Naive thymus-derived CD4-positive, alpha-beta T cell (primary cell): ENCODE measurements around the gene RNASEH2C. TPM values are rescaled to one million over a fixed set of nuclear protein-coding genes. Genes with fewer than 3 reads are reported as not detected.
A peak's percentile ranks its signal among the peaks of the same experiment; 100 is the strongest.
"Not testable (repeated sequence)": the region's sequence is repeated elsewhere in the genome, so short reads cannot be mapped to it uniquely, and the experiment has no call there.

ENCODE experiments used
- ATAC-seq: fragments of 150-1000 bp; cut with Tn5 transposase; 2 replicates; pipeline ENCODE4 v1.10.0; 2021; ENCODE audit warnings: mild to moderate bottlenecking, moderate library complexity
- CTCF ChIA-PET: fragments of 350-600 bp; sonication (Branson Sonifier 250); formaldehyde crosslinking; loops from one replicate; lab custom pipeline; 2021; ENCODE audit warnings: antibody characterized with exemption; lab: Charles Lee
- POLR2A ChIA-PET: fragments of 350-600 bp; sonication (Branson Sonifier 250); formaldehyde crosslinking; loops from one replicate; lab custom pipeline; 2021; ENCODE audit warnings: antibody characterized with exemption, inconsistent platforms; lab: Charles Lee
- DNase-seq, 9 donors: peaks; one replicate each; pipeline versions ENCODE4 v3.0.0 to v3.0.0-alpha.2; 2020 to 2022; ENCODE audit warnings: mixed read lengths in 1 of 9
- H3K27ac ChIP-seq: one replicate; pipeline ENCODE4 v1.7.0; 2013; ENCODE audit warnings: mild to moderate bottlenecking, low read depth, low read length, moderate library complexity
- H3K27me3 ChIP-seq, 2 donors: one replicate each; pipeline ENCODE4 v1.7.0; 2013; ENCODE audit warnings: low read length in 2 of 2, mild to moderate bottlenecking in 2 of 2, moderate library complexity in 2 of 2; ENCODE audit not compliant: control insufficient read depth in 2 of 2, insufficient read depth in 2 of 2
- H3K36me3 ChIP-seq, 3 experiments: 1 replicate in 2 of 3; 2 replicates in 1 of 3; pipeline ENCODE4 v1.7.0; 2013; ENCODE audit warnings: low read length in 3 of 3, mild to moderate bottlenecking in 3 of 3, moderate library complexity in 1 of 3; ENCODE audit not compliant: insufficient read depth in 3 of 3, control insufficient read depth in 2 of 3
- H3K4me1 ChIP-seq, 2 donors: one replicate each; pipeline ENCODE4 v1.7.0; 2013; ENCODE audit warnings: low read length in 2 of 2, mild to moderate bottlenecking in 2 of 2, moderate library complexity in 1 of 2; ENCODE audit not compliant: control insufficient read depth in 2 of 2, insufficient read depth in 2 of 2
- H3K4me3 ChIP-seq: 2 replicates; pipeline ENCODE4 v1.7.0; 2013; ENCODE audit warnings: mild to moderate bottlenecking, low read length
- H3K9me3 ChIP-seq, 3 experiments: 1 replicate in 2 of 3; 2 replicates in 1 of 3; pipeline ENCODE4 v1.7.0; 2013; ENCODE audit warnings: low read length in 3 of 3; ENCODE audit not compliant: control insufficient read depth in 2 of 3
- H3K27ac Mint-ChIP-seq, 9 donors: one replicate each; pipeline ENCODE4 v1.8.0; 2020 to 2022; ENCODE audit warnings: mixed read lengths in 9 of 9, mild to moderate bottlenecking in 8 of 9, moderate library complexity in 5 of 9, inconsistent platforms in 2 of 9
- H3K27me3 Mint-ChIP-seq, 5 donors: one replicate each; pipeline ENCODE4 v1.8.0; 2021 to 2022; ENCODE audit warnings: mixed read lengths in 5 of 5, mild to moderate bottlenecking in 1 of 5
- H3K36me3 Mint-ChIP-seq, 5 donors: one replicate each; pipeline ENCODE4 v1.8.0; 2020 to 2022; ENCODE audit warnings: mixed read lengths in 5 of 5, mild to moderate bottlenecking in 3 of 5, inconsistent platforms in 1 of 5
- H3K4me1 Mint-ChIP-seq, 7 donors: one replicate each; pipeline ENCODE4 v1.8.0; 2020 to 2022; ENCODE audit warnings: mixed read lengths in 7 of 7, mild to moderate bottlenecking in 3 of 7, inconsistent platforms in 1 of 7
- H3K4me3 Mint-ChIP-seq, 10 donors: one replicate each; pipeline ENCODE4 v1.8.0; 2020 to 2022; ENCODE audit warnings: mild to moderate bottlenecking in 10 of 10, mixed read lengths in 10 of 10, moderate library complexity in 6 of 10, inconsistent platforms in 2 of 10
- H3K9me3 Mint-ChIP-seq, 11 donors: one replicate each; pipeline ENCODE4 v1.8.0; 2020 to 2022; ENCODE audit warnings: mixed read lengths in 11 of 11, mild to moderate bottlenecking in 4 of 11, inconsistent platforms in 1 of 11, moderate library complexity in 1 of 11
- intact Hi-C, 2 donors: fragments of 100-400 bp; cut with micrococcal nuclease; formaldehyde crosslinking; loops; one replicate each; pipeline ENCODE4 v1.15.1; 2023
- polyA plus RNA-seq, 2 donors: library from polyadenylated mRNA; unstranded; fragments of 300-500 nt; fragmentation: Illumina TruSeq; gene quantifications; one replicate each; pipeline ENCODE4 v1.2.3, GENCODE V29; 2021
- total RNA-seq, 6 experiments: library from RNA in 5 of 6; stranded (reverse) in 5 of 6; gene quantifications; 1 replicate in 5 of 6; 2 replicates in 1 of 6; pipeline ENCODE4 v1.2.3 and lab custom pipeline; 2021 to 2026

The RNASEH2C gene
- total and polyA plus RNA-seq, 7 experiments from 2014 or later = 40.2 to 94.0 (median 80.3) TPM

DNA sequence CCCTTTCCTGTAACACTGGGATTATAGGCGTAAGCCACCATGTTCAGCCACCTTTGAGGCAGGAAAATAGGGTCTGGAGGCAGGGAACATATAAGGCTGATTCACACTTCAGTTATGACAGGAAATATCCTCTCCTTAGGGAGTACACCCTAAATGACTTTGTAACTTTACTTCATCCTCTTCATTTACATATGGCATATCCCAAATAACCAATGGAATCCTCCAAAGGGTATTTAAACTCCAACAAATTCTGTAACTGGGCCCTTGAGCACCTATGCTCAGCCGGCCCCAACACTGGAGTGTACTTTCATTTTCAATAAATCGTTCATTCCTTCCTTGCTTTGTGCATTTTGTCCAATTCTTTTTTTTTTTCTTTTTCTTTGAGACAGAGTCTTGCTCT, 10.2 kb downstream of the RNASEH2C start:
- intact Hi-C loops = loop anchor here (2.0 to 5.0 kb wide), 2 partner anchors 48 to 138 kb away; partner anchors contain the start of genes FAM89B (in 1 of the 2), RELA (in 1 of the 2) and ZNRD2 (in 1 of the 2)
- ATAC-seq = no peak
- H3K4me3 ChIP-seq = no peak overlapping the region
- CTCF ChIA-PET = interaction anchor here (0.6 to 2.9 kb wide), 10 partner anchors 13 to 281 kb away, joined by 3 to 29 read pairs (median 6); partner anchors contain the start of gene MUS81
- H3K27ac Mint-ChIP-seq = no peak overlapping the region
- H3K36me3 Mint-ChIP-seq = peaks cover 7 to 18% (median 13%) of the 10 kb centered on the region in 5 donors
- peaks cover 0 to 6% (median 0%) of the 10 kb centered on the region in 11 donors for H3K9me3 Mint-ChIP-seq
- H3K27me3 Mint-ChIP-seq = peaks cover 0 to 5% (median 0%) of the 10 kb centered on the region in 5 donors
- H3K9me3 ChIP-seq = no peaks in the 10 kb centered on the region
- H3K27ac ChIP-seq = no peak overlapping the region
- DNase-seq = no peak
- H3K4me1 ChIP-seq = peaks cover 5 to 9% of the 10 kb centered on the region in 2 donors
- H3K4me3 Mint-ChIP-seq = peak overlapping the region in 1 of 10 donors; percentile 17
- peaks cover 12 to 35% (median 26%) of the 10 kb centered on the region in 7 donors for H3K4me1 Mint-ChIP-seq
- POLR2A ChIA-PET = interaction anchor here (2.9 to 3.1 kb wide), 2 partner anchors 11 to 108 kb away, joined by 20 to 42 read pairs; partner anchors contain the start of gene RNASEH2C
- no peaks in the 10 kb centered on the region for H3K27me3 ChIP-seq
- peaks cover 11 to 31% (median 14%) of the 10 kb centered on the region in 3 experiments for H3K36me3 ChIP-seq

DNA sequence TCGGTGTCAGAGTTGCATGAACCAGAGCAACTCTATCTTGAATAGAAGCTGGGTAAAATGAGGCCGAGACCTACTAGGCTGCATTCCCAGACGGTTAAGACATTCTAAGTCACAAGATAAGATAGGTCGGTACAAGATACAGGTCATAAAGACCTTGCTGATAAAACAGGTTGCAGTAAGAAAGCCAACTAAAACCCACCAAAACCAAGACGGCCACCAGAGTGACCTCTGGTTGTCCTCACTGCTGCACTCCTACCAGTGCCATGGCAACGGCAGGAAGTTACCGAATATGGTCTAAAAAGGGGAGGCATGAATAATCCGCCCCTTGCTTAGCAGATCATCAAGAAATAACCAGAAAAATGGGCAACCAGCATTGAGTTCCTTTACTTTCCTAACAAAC, 10.9 kb downstream of the RNASEH2C start:
- peaks cover 0 to 5% (median 0%) of the 10 kb centered on the region in 5 donors for H3K27me3 Mint-ChIP-seq
- DNase-seq (no peak), ATAC-seq (no peak)
- Histone ChIP-seq H3K27ac (no peak overlapping the region), H3K27me3 (no peaks in the 10 kb centered on the region), H3K4me3 (no peak overlapping the region), H3K9me3 (no peaks in the 10 kb centered on the region), H3K36me3 (peaks cover 5 to 23% (median 9%) of the 10 kb centered on the region in 3 experiments), H3K4me1 (peaks cover 5 to 9% of the 10 kb centered on the region in 2 donors)
- no peak overlapping the region for H3K27ac Mint-ChIP-seq
- intact Hi-C loops = loop anchor here (2.0 to 5.0 kb wide), 2 partner anchors 47 to 137 kb away; partner anchors contain the start of genes FAM89B (in 1 of the 2), RELA (in 1 of the 2) and ZNRD2 (in 1 of the 2)
- CTCF ChIA-PET = interaction anchor here (0.6 to 0.9 kb wide), 2 partner anchors 20 to 56 kb away, joined by 3 to 5 read pairs; no protein-coding TSS in a partner anchor
- H3K36me3 Mint-ChIP-seq = peaks cover 2 to 12% (median 7%) of the 10 kb centered on the region in 5 donors
- peak overlapping the region in 1 of 10 donors; percentile 1 for H3K4me3 Mint-ChIP-seq
- peaks cover 0 to 6% (median 0%) of the 10 kb centered on the region in 11 donors for H3K9me3 Mint-ChIP-seq
- POLR2A ChIA-PET = no interaction called here
- peaks cover 7 to 31% (median 25%) of the 10 kb centered on the region in 7 donors for H3K4me1 Mint-ChIP-seq

DNA sequence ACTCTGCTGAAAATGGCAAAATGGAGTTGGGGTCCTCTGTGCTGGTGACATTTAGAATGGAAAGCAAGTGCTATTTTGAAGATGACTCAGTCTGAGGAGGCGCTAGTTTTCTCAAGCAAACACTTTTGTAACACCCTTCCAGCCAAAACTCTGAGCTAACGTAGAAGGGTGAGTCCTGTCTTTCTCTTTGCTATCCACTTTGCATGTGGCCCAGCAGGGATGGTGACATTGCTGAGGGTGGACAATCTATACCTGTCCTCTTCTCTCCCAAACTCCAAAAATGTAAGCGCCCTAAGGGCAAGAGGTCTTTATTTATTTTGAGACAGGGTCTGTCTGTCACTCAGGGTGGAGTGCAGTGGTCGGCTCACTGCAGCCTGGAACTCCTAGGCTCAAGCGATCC, 12.1 kb downstream of the RNASEH2C start:
- ChIA-PET POLR2A (no interaction called here), CTCF (interaction anchor here (0.9 to 1.4 kb wide), 3 partner anchors 18 to 177 kb away, joined by 3 read pairs; no protein-coding TSS in a partner anchor)
- Mint-ChIP-seq H3K4me3 (no peak overlapping the region), H3K4me1 (peaks cover 3 to 24% (median 17%) of the 10 kb centered on the region in 7 donors), H3K36me3 (peaks cover 0 to 4% (median 2%) of the 10 kb centered on the region in 5 donors), H3K27me3 (peaks cover 0 to 8% (median 0%) of the 10 kb centered on the region in 5 donors), H3K9me3 (peaks cover 0 to 6% (median 0%) of the 10 kb centered on the region in 11 donors), H3K27ac (no peak overlapping the region)
- peaks cover 5 to 9% of the 10 kb centered on the region in 2 donors for H3K4me1 ChIP-seq
- H3K4me3 ChIP-seq = no peak overlapping the region
- H3K9me3 ChIP-seq = no peaks in the 10 kb centered on the region
- ATAC-seq (no peak), DNase-seq (no peak)
- H3K27me3 ChIP-seq = no peaks in the 10 kb centered on the region
- intact Hi-C loops = no loop called here
- peaks cover 0 to 11% (median 1%) of the 10 kb centered on the region in 3 experiments for H3K36me3 ChIP-seq
- H3K27ac ChIP-seq = no peak overlapping the region

DNA sequence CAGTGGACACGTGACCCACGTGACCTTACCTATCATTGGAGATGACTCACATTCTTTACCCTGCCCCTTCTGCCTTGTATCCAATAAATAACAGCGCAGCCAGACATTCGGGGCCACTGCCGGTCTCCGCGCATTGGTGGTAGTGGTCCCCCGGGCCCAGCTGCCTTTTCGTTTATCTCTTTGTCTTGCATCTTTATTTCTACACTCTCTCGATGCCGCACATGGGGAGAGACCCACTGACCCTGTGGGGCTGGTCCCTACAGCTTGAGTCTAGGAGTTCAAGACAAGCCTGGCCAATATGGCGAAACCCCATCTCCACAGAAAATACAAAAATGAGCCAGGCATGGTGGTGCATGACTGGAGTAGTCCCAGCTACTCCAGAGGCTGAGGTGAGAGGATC, 13.6 kb downstream of the RNASEH2C start:
- peak overlapping the region in 1 of 10 donors; percentile 12 for H3K4me3 Mint-ChIP-seq
- H3K27me3 ChIP-seq, H3K9me3 Mint-ChIP-seq, H3K4me1 ChIP-seq, H3K36me3 ChIP-seq, ATAC-seq, H3K4me3 ChIP-seq, H3K9me3 ChIP-seq, intact Hi-C loops, H3K36me3 Mint-ChIP-seq, H3K27ac ChIP-seq, DNase-seq: not testable (repeated sequence)
- peak overlapping the region in 2 of 9 donors; percentile 38 to 51 for H3K27ac Mint-ChIP-seq
- peaks cover 0 to 18% (median 5%) of the 10 kb centered on the region in 7 donors for H3K4me1 Mint-ChIP-seq
- POLR2A ChIA-PET = interaction anchor here (0.6 kb wide), 1 partner anchor 227 kb away, joined by 3 read pairs; no protein-coding TSS in a partner anchor
- CTCF ChIA-PET = interaction anchor here (1.0 kb wide), 1 partner anchor 110 kb away, joined by 6 read pairs; no protein-coding TSS in a partner anchor
- peaks cover 0 to 12% (median 0%) of the 10 kb centered on the region in 5 donors for H3K27me3 Mint-ChIP-seq

DNA sequence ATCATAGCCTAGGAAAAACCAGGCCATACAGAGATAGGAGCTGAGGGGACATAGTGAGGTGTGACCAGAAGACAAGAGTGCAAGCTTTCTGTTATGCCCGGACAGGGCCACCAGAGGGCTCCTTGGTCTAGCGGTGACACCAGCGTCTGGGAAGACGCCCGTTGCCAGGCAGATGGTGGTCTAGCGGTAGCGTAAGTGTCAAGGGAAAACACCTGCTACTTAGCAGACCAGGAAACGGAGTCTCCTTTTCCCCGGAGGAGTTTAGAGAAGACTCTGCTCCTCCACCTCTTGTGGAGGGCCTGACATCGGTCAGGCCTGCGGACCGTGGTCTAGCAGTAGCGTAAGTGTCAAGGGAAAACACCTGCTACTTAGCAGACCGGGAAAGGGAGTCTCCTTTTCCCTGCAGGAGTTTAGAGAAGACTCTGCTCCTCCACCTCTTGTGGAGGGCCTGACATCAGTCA, 14.3 kb downstream of the RNASEH2C start:
- H3K27ac Mint-ChIP-seq, H3K4me3 ChIP-seq, H3K36me3 ChIP-seq, H3K27me3 ChIP-seq, POLR2A ChIA-PET, H3K9me3 Mint-ChIP-seq, H3K4me1 ChIP-seq, H3K27ac ChIP-seq, H3K9me3 ChIP-seq, ATAC-seq, H3K36me3 Mint-ChIP-seq: not testable (repeated sequence)
- peaks cover 0 to 14% (median 4%) of the 10 kb centered on the region in 7 donors for H3K4me1 Mint-ChIP-seq
- H3K4me3 Mint-ChIP-seq = peak overlapping the region in 3 of 10 donors; percentile 28 to 34 (median 33)
- DNase-seq = peak; percentile 43 to 73 (median 66)
- intact Hi-C loops = loop anchor here (1.0 kb wide), 4 partner anchors 80 to 316 kb away; no protein-coding TSS in a partner anchor
- CTCF ChIA-PET = interaction anchor here (1.0 to 2.5 kb wide), 6 partner anchors 10 to 316 kb away, joined by 3 to 13 read pairs (median 4); no protein-coding TSS in a partner anchor
- H3K27me3 Mint-ChIP-seq = peaks cover 0 to 12% (median 0%) of the 10 kb centered on the region in 5 donors

DNA sequence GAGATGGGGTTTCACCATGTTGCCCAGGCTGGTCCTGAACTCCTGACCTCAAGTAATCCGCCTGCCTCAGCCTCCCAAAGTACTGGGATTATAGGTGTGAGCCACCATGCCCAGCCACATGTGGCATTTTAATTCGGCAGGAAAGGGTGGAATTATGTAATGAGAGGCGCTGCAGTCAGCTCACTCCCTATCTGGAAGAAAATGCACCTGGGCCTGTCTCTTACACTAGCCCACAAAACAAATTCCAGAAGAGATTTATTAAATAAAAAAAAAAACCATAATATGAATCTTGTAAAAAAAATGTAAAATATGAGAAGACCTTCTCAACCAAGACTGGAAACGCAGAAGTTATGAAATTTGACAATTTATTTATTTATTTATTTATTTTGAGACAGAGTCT, 16.8 kb downstream of the RNASEH2C start:
- ATAC-seq (no peak), DNase-seq (no peak)
- Histone ChIP-seq H3K27me3 (no peaks in the 10 kb centered on the region), H3K9me3 (no peaks in the 10 kb centered on the region), H3K27ac (no peak overlapping the region), H3K4me1 (no peaks in the 10 kb centered on the region), H3K36me3 (no peaks in the 10 kb centered on the region), H3K4me3 (no peak overlapping the region)
- H3K27me3 Mint-ChIP-seq = peaks cover 0 to 19% (median 0%) of the 10 kb centered on the region in 5 donors
- H3K4me3 Mint-ChIP-seq = no peak overlapping the region
- CTCF ChIA-PET = interaction anchor here (0.9 to 2.5 kb wide), 2 partner anchors 71 to 78 kb away, joined by 3 to 13 read pairs; no protein-coding TSS in a partner anchor
- peaks cover 0 to 7% (median 4%) of the 10 kb centered on the region in 7 donors for H3K4me1 Mint-ChIP-seq
- H3K36me3 Mint-ChIP-seq = no peaks in the 10 kb centered on the region
- POLR2A ChIA-PET = no interaction called here
- intact Hi-C loops = loop anchor here in 1 of 2 donors (1.0 kb wide), 1 partner anchor 31 kb away; no protein-coding TSS in a partner anchor
- no peak overlapping the region for H3K27ac Mint-ChIP-seq
- peaks cover 0 to 4% (median 0%) of the 10 kb centered on the region in 11 donors for H3K9me3 Mint-ChIP-seq
